Measurements from ENCODE around the gene CNTNAP2. TPM values are rescaled to one million over a fixed set of nuclear protein-coding genes. Genes with fewer than 3 reads are reported as not detected.
"Not testable (repeated sequence)": the region's sequence is repeated elsewhere in the genome, so short reads cannot be mapped to it uniquely, and the experiment has no call there.

Gene CNTNAP2
- total and polyA plus RNA-seq, 4 donors: 41.3 to 127 (median 67.8) TPM

- no peaks in the 10 kb centered on the region for H3K9me3 ChIP-seq (ENCODE audit: control insufficient read depth, insufficient read depth, low read length)
- DNase-seq (ENCODE audit: low read depth in 4 of 6, low spot score in 6 of 6): no peak
- H3K4me3 ChIP-seq (ENCODE audit: low read depth, low read length): no peak overlapping the region
- WGBS (ENCODE audit: insufficient coverage): no CpG with 5 or more reads among the region's 1 CpG
- H3K4me1 ChIP-seq (ENCODE audit: control insufficient read depth, insufficient read depth, low read length): no peaks in the 10 kb centered on the region
- no peaks in the 10 kb centered on the region for H3K27me3 ChIP-seq (ENCODE audit: control insufficient read depth, insufficient read depth, low read length)
- H3K36me3 ChIP-seq (ENCODE audit: control insufficient read depth, insufficient read depth, low read length): no peaks in the 10 kb centered on the region
- no peak overlapping the region for H3K27ac ChIP-seq (ENCODE audit: low read depth, low read length)
Observed at GRCh38 chr7:147678943-147679342, 1562.3 kb downstream of the CNTNAP2 start.

GRCh38 chr7:147681530-147681929, 1564.9 kb downstream of the CNTNAP2 start:
- no CpG with 5 or more reads among the region's 1 CpG for WGBS (ENCODE audit: insufficient coverage)
- Histone ChIP-seq H3K4me1 (ENCODE audit: control insufficient read depth, insufficient read depth, low read length) (no peaks in the 10 kb centered on the region), H3K27ac (ENCODE audit: low read depth, low read length) (no peak overlapping the region), H3K36me3 (ENCODE audit: control insufficient read depth, insufficient read depth, low read length) (no peaks in the 10 kb centered on the region), H3K9me3 (ENCODE audit: control insufficient read depth, insufficient read depth, low read length) (no peaks in the 10 kb centered on the region), H3K27me3 (ENCODE audit: control insufficient read depth, insufficient read depth, low read length) (no peaks in the 10 kb centered on the region), H3K4me3 (ENCODE audit: low read depth, low read length) (no peak overlapping the region)
- DNase-seq (ENCODE audit: low read depth in 4 of 6, low spot score in 6 of 6): no peak

- Histone ChIP-seq H3K27ac (ENCODE audit: low read depth, low read length) (no peak overlapping the region), H3K36me3 (ENCODE audit: control insufficient read depth, insufficient read depth, low read length) (no peaks in the 10 kb centered on the region), H3K27me3 (ENCODE audit: control insufficient read depth, insufficient read depth, low read length) (no peaks in the 10 kb centered on the region), H3K4me1 (ENCODE audit: control insufficient read depth, insufficient read depth, low read length) (no peaks in the 10 kb centered on the region), H3K4me3 (ENCODE audit: low read depth, low read length) (no peak overlapping the region), H3K9me3 (ENCODE audit: control insufficient read depth, insufficient read depth, low read length) (no peaks in the 10 kb centered on the region)
- 28% methylated on average over 2 of the region's 5 CpGs for WGBS (ENCODE audit: insufficient coverage)
- peak in 4 of 6 donors; percentile 7 to 84 (median 26) for DNase-seq (ENCODE audit: low read depth in 4 of 6, low spot score in 6 of 6)
Observed at GRCh38 chr7:147700702-147701101, 1584.1 kb downstream of the CNTNAP2 start.

GRCh38 chr7:147707926-147708325, 1591.3 kb downstream of the CNTNAP2 start:
- H3K27me3 ChIP-seq (ENCODE audit: control insufficient read depth, insufficient read depth, low read length): no peaks in the 10 kb centered on the region
- H3K36me3 ChIP-seq (ENCODE audit: control insufficient read depth, insufficient read depth, low read length): no peaks in the 10 kb centered on the region
- H3K9me3 ChIP-seq (ENCODE audit: control insufficient read depth, insufficient read depth, low read length): no peaks in the 10 kb centered on the region
- H3K4me3 ChIP-seq (ENCODE audit: low read depth, low read length): no peak overlapping the region
- no peak for DNase-seq (ENCODE audit: low read depth in 4 of 6, low spot score in 6 of 6)
- no peak overlapping the region for H3K27ac ChIP-seq (ENCODE audit: low read depth, low read length)
- H3K4me1 ChIP-seq (ENCODE audit: control insufficient read depth, insufficient read depth, low read length): no peaks in the 10 kb centered on the region

GRCh38 chr7:147708871-147709270, 1592.3 kb downstream of the CNTNAP2 start:
- H3K27me3 ChIP-seq (ENCODE audit: control insufficient read depth, insufficient read depth, low read length): no peaks in the 10 kb centered on the region
- H3K9me3 ChIP-seq (ENCODE audit: control insufficient read depth, insufficient read depth, low read length): no peaks in the 10 kb centered on the region
- no peaks in the 10 kb centered on the region for H3K4me1 ChIP-seq (ENCODE audit: control insufficient read depth, insufficient read depth, low read length)
- H3K4me3 ChIP-seq (ENCODE audit: low read depth, low read length): no peak overlapping the region
- DNase-seq (ENCODE audit: low read depth in 4 of 6, low spot score in 6 of 6): no peak
- H3K36me3 ChIP-seq (ENCODE audit: control insufficient read depth, insufficient read depth, low read length): no peaks in the 10 kb centered on the region
- no peak overlapping the region for H3K27ac ChIP-seq (ENCODE audit: low read depth, low read length)
- 98% methylated on average over 5 of the region's 6 CpGs for WGBS (ENCODE audit: insufficient coverage)

GRCh38 chr7:147711447-147711846, 1594.8 kb downstream of the CNTNAP2 start:
- Histone ChIP-seq H3K27ac (ENCODE audit: low read depth, low read length) (no peak overlapping the region), H3K4me3 (ENCODE audit: low read depth, low read length) (no peak overlapping the region), H3K36me3 (ENCODE audit: control insufficient read depth, insufficient read depth, low read length) (no peaks in the 10 kb centered on the region), H3K9me3 (ENCODE audit: control insufficient read depth, insufficient read depth, low read length) (no peaks in the 10 kb centered on the region), H3K27me3 (ENCODE audit: control insufficient read depth, insufficient read depth, low read length) (no peaks in the 10 kb centered on the region), H3K4me1 (ENCODE audit: control insufficient read depth, insufficient read depth, low read length) (no peaks in the 10 kb centered on the region)
- WGBS (ENCODE audit: insufficient coverage): 31% methylated on average over 2 of the region's 2 CpGs
- peak in 2 of 6 donors; percentile 10 to 39 for DNase-seq (ENCODE audit: low read depth in 4 of 6, low spot score in 6 of 6)

- no peak overlapping the region for H3K27ac ChIP-seq (ENCODE audit: low read depth, low read length)
- peak in 1 of 6 donors; percentile 43 for DNase-seq (ENCODE audit: low read depth in 4 of 6, low spot score in 6 of 6)
- no CpG with 5 or more reads among the region's 6 CpGs for WGBS (ENCODE audit: insufficient coverage)
Observed at GRCh38 chr7:147721962-147722830, 1605.6 kb downstream of the CNTNAP2 start.

GRCh38 chr7:147723536-147723935, 1606.9 kb downstream of the CNTNAP2 start:
- no peaks in the 10 kb centered on the region for H3K27me3 ChIP-seq (ENCODE audit: control insufficient read depth, insufficient read depth, low read length)
- no peaks in the 10 kb centered on the region for H3K4me1 ChIP-seq (ENCODE audit: control insufficient read depth, insufficient read depth, low read length)
- no peak overlapping the region for H3K4me3 ChIP-seq (ENCODE audit: low read depth, low read length)
- DNase-seq (ENCODE audit: low read depth in 4 of 6, low spot score in 6 of 6): no peak
- no peak overlapping the region for H3K27ac ChIP-seq (ENCODE audit: low read depth, low read length)
- no peaks in the 10 kb centered on the region for H3K36me3 ChIP-seq (ENCODE audit: control insufficient read depth, insufficient read depth, low read length)
- WGBS (ENCODE audit: insufficient coverage): 60% methylated on average over 1 of the region's 4 CpGs
- no peaks in the 10 kb centered on the region for H3K9me3 ChIP-seq (ENCODE audit: control insufficient read depth, insufficient read depth, low read length)

More at GRCh38 chr7:147721962-147722830, 1605.6 kb downstream of the CNTNAP2 start:
- Histone ChIP-seq H3K36me3 (ENCODE audit: control insufficient read depth, insufficient read depth, low read length) (no peaks in the 10 kb centered on the region), H3K9me3 (ENCODE audit: control insufficient read depth, insufficient read depth, low read length) (no peaks in the 10 kb centered on the region), H3K4me1 (ENCODE audit: control insufficient read depth, insufficient read depth, low read length) (no peaks in the 10 kb centered on the region), H3K4me3 (ENCODE audit: low read depth, low read length) (no peak overlapping the region), H3K27me3 (ENCODE audit: control insufficient read depth, insufficient read depth, low read length) (no peaks in the 10 kb centered on the region)

GRCh38 chr7:147731311-147731710, 1614.7 kb downstream of the CNTNAP2 start:
- H3K27me3 ChIP-seq (ENCODE audit: control insufficient read depth, insufficient read depth, low read length): no peaks in the 10 kb centered on the region
- H3K4me3 ChIP-seq (ENCODE audit: low read depth, low read length): no peak overlapping the region
- WGBS (ENCODE audit: insufficient coverage): no CpG with 5 or more reads among the region's 2 CpGs
- H3K27ac ChIP-seq (ENCODE audit: low read depth, low read length): no peak overlapping the region
- H3K36me3 ChIP-seq (ENCODE audit: control insufficient read depth, insufficient read depth, low read length): no peaks in the 10 kb centered on the region
- no peaks in the 10 kb centered on the region for H3K9me3 ChIP-seq (ENCODE audit: control insufficient read depth, insufficient read depth, low read length)
- no peaks in the 10 kb centered on the region for H3K4me1 ChIP-seq (ENCODE audit: control insufficient read depth, insufficient read depth, low read length)
- no peak for DNase-seq (ENCODE audit: low read depth in 4 of 6, low spot score in 6 of 6)

GRCh38 chr7:147737559-147738214, 1621.1 kb downstream of the CNTNAP2 start:
- not testable (repeated sequence) for H3K9me3 ChIP-seq (ENCODE audit: control insufficient read depth, insufficient read depth, low read length); H3K4me1 ChIP-seq (ENCODE audit: control insufficient read depth, insufficient read depth, low read length); H3K4me3 ChIP-seq (ENCODE audit: low read depth, low read length); DNase-seq (ENCODE audit: low read depth in 4 of 6, low spot score in 6 of 6); H3K36me3 ChIP-seq (ENCODE audit: control insufficient read depth, insufficient read depth, low read length); H3K27ac ChIP-seq (ENCODE audit: low read depth, low read length); H3K27me3 ChIP-seq (ENCODE audit: control insufficient read depth, insufficient read depth, low read length)
- WGBS (ENCODE audit: insufficient coverage): 98% methylated on average over 8 of the region's 18 CpGs
